ENCODE data around the gene USP32. TPM values are rescaled to one million over a fixed set of nuclear protein-coding genes. Genes with fewer than 3 reads are reported as not detected.

USP32 gene
- total and polyA plus RNA-seq, 2 donors (not counting 3 experiments of a cell fraction or from before 2014, with no cell fraction given): 15.7 to 52.9 TPM

GRCh38 chr17:60354223-60354622 is 37.7 kb downstream of the USP32 start:
- Histone ChIP-seq H3K27ac (ENCODE audit: insufficient read depth, low read depth, low read length) (no peak overlapping the region), H3K4me2 (ENCODE audit: insufficient read depth, low read length) (no peak overlapping the region), H3K4me3 (replicated peaks in 1 of 3; ENCODE audit: insufficient read depth in 1 of 3, low read depth in 1 of 3, low read length in 3 of 3) (no peak overlapping the region), H3K27me3 (ENCODE audit: control insufficient read depth in 2 of 2, insufficient read depth in 2 of 2, low read length in 2 of 2) (no peaks in the 10 kb centered on the region), H2AFZ (ENCODE audit: low read depth, low read length) (no peak overlapping the region), H3K4me1 (ENCODE audit: control insufficient read depth, extremely low read depth, insufficient read depth, low read length) (peaks cover 4% of the 10 kb centered on the region), H3K9me1 (replicated peaks; ENCODE audit: control insufficient read depth, extremely low read depth, insufficient read depth, low read length) (peaks cover 3% of the 10 kb centered on the region), H3K36me3 (ENCODE audit: control insufficient read depth in 2 of 2, extremely low read depth in 1 of 2, insufficient read depth in 2 of 2, low read length in 2 of 2) (no peaks in the 10 kb centered on the region), H4K20me1 (replicated peaks; ENCODE audit: control insufficient read depth, extremely low read depth, insufficient read depth, low read length) (peaks cover 4% of the 10 kb centered on the region), H3K79me2 (ENCODE audit: control insufficient read depth, insufficient read depth, low read length) (peaks cover 45% of the 10 kb centered on the region), H3K9ac (replicated peaks; ENCODE audit: extremely low read depth, insufficient read depth, low read length) (no peak overlapping the region), H3K9me3 (replicated peaks; ENCODE audit: control insufficient read depth, insufficient read depth, low read length) (no peaks in the 10 kb centered on the region)
- no TSS peak for BruUV-seq (replicated peaks)
- FAIRE-seq (no peak), DNase-seq (ENCODE audit: low read depth, low spot score) (peak; percentile 32)
- POLR2A ChIA-PET: no interaction called here
- CTCF ChIA-PET: interaction anchor here (2.0 kb wide), 1 partner anchor 123 kb away, joined by 4 read pairs; no protein-coding TSS in a partner anchor
- no peak for TF ChIP-seq POLR2A (IDR thresholded peaks at IDR 0.05; ENCODE audit: low read depth, low read length)
- no peak for TF ChIP-seq FOS (IDR thresholded peaks at IDR 0.05; ENCODE audit: borderline replicate concordance, insufficient read depth, low read length)
- no peak for TF ChIP-seq EZH2 (IDR thresholded peaks at IDR 0.05; ENCODE audit: borderline replicate concordance, low read depth, low read length, severe bottlenecking)
- no peak for TF ChIP-seq MAX (IDR thresholded peaks at IDR 0.05; ENCODE audit: insufficient read depth, insufficient read length)
- TF ChIP-seq MYC (IDR thresholded peaks at IDR 0.05; ENCODE audit: low read depth, low read length): no peak
- intact Hi-C loops (cut with micrococcal nuclease) (no loop called here), dilution Hi-C loops (cut with MboI; ENCODE audit: extremely low pct_ligation_motif_present, low sequenced_read_pairs) (no loop called here)

GRCh38 chr17:60353773-60354172 is 38.2 kb downstream of the USP32 start:
- Histone ChIP-seq H3K4me2 (ENCODE audit: insufficient read depth, low read length) (no peak overlapping the region), H3K79me2 (ENCODE audit: control insufficient read depth, insufficient read depth, low read length) (peaks cover 45% of the 10 kb centered on the region), H3K4me3 (replicated peaks in 1 of 3; ENCODE audit: insufficient read depth in 1 of 3, low read depth in 1 of 3, low read length in 3 of 3) (no peak overlapping the region), H3K36me3 (ENCODE audit: control insufficient read depth in 2 of 2, extremely low read depth in 1 of 2, insufficient read depth in 2 of 2, low read length in 2 of 2) (no peaks in the 10 kb centered on the region), H3K27me3 (ENCODE audit: control insufficient read depth in 2 of 2, insufficient read depth in 2 of 2, low read length in 2 of 2) (no peaks in the 10 kb centered on the region), H3K9me3 (replicated peaks; ENCODE audit: control insufficient read depth, insufficient read depth, low read length) (no peaks in the 10 kb centered on the region), H4K20me1 (replicated peaks; ENCODE audit: control insufficient read depth, extremely low read depth, insufficient read depth, low read length) (peaks cover 4% of the 10 kb centered on the region), H2AFZ (ENCODE audit: low read depth, low read length) (no peak overlapping the region), H3K27ac (ENCODE audit: insufficient read depth, low read depth, low read length) (no peak overlapping the region), H3K9me1 (replicated peaks; ENCODE audit: control insufficient read depth, extremely low read depth, insufficient read depth, low read length) (peaks cover 3% of the 10 kb centered on the region), H3K9ac (replicated peaks; ENCODE audit: extremely low read depth, insufficient read depth, low read length) (no peak overlapping the region), H3K4me1 (ENCODE audit: control insufficient read depth, extremely low read depth, insufficient read depth, low read length) (peaks cover 4% of the 10 kb centered on the region)
- BruUV-seq (replicated peaks): no TSS peak
- FAIRE-seq: no peak
- intact Hi-C loops (cut with micrococcal nuclease) (no loop called here), dilution Hi-C loops (cut with MboI; ENCODE audit: extremely low pct_ligation_motif_present, low sequenced_read_pairs) (no loop called here)
- no peak for DNase-seq (ENCODE audit: low read depth, low spot score)
- TF ChIP-seq MYC (IDR thresholded peaks at IDR 0.05; ENCODE audit: low read depth, low read length) (no peak), FOS (IDR thresholded peaks at IDR 0.05; ENCODE audit: borderline replicate concordance, insufficient read depth, low read length) (no peak), JUN (IDR thresholded peaks at IDR 0.05; ENCODE audit: borderline replicate concordance, insufficient read depth, insufficient read length, low read depth) (no peak), CTCF (IDR thresholded peaks at IDR 0.05; ENCODE audit: extremely low read depth in 1 of 2, insufficient read depth in 1 of 2, low read depth in 1 of 2, low read length in 2 of 2) (no peak), POLR2A (IDR thresholded peaks at IDR 0.05; ENCODE audit: low read depth, low read length) (no peak), POLR2AphosphoS5 (IDR thresholded peaks at IDR 0.05; ENCODE audit: insufficient read depth, low read depth, low read length) (no peak), MAX (IDR thresholded peaks at IDR 0.05; ENCODE audit: insufficient read depth, insufficient read length) (no peak), EZH2 (IDR thresholded peaks at IDR 0.05; ENCODE audit: borderline replicate concordance, low read depth, low read length, severe bottlenecking) (no peak), GATA2 (IDR thresholded peaks at IDR 0.05; ENCODE audit: insufficient read depth, insufficient read length, low read depth, low read length) (no peak)
- ChIA-PET POLR2A (no interaction called here), CTCF (interaction anchor here (2.0 kb wide), 1 partner anchor 123 kb away, joined by 4 read pairs; no protein-coding TSS in a partner anchor)

All from endothelial cell of umbilical vein (primary cell).